ENCODE measurements around the gene PLCL1.

The PLCL1 gene

GRCh38 chr2:198157314-198157713 lies 352.9 kb downstream of the PLCL1 start:
- TF ChIP-seq CTCF (IDR thresholded peaks at IDR 0.05; ENCODE audit: borderline replicate concordance, control extremely low read depth, extremely low read depth, insufficient read depth, missing control alignments) = no peak
- DNase-seq (ENCODE audit: low spot score) = no peak
- in situ Hi-C loops (cut with MboI; ENCODE audit: low sequenced_read_pairs, unreplicated experiment) = no loop called here

- in situ Hi-C loops (cut with MboI; ENCODE audit: low sequenced_read_pairs, unreplicated experiment) = no loop called here
- TF ChIP-seq CTCF (IDR thresholded peaks at IDR 0.05; ENCODE audit: borderline replicate concordance, control extremely low read depth, extremely low read depth, insufficient read depth, missing control alignments) = no peak
- DNase-seq (ENCODE audit: low spot score) = no peak
Measured at GRCh38 chr2:198161151-198161550, 356.8 kb downstream of the PLCL1 start.

GRCh38 chr2:198162276-198162675 lies 357.9 kb downstream of the PLCL1 start:
- no peak for DNase-seq (ENCODE audit: low spot score)
- TF ChIP-seq CTCF (IDR thresholded peaks at IDR 0.05; ENCODE audit: borderline replicate concordance, control extremely low read depth, extremely low read depth, insufficient read depth, missing control alignments) = no peak
- in situ Hi-C loops (cut with MboI; ENCODE audit: low sequenced_read_pairs, unreplicated experiment) = no loop called here

DNA sequence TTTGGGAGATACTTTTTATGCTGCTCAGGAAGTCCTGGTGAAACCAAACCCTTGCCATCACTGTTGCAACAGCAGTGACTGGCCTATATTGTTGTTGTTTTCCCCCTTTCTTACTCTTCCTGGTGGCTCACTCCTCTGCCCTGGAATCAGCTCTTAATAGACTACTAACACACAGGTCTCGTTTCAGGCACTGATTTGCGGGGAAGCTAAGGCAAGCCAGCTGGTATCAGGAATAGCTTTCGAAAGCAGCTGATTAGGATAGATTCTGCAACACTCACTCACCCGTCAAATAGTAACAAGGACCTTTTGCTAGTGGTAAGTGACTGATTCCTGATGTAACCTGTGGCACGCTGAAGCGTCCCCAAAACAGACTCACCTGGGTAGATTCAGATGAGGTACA lies 360.4 kb downstream of the PLCL1 start:
- in situ Hi-C loops (cut with MboI; ENCODE audit: low sequenced_read_pairs, unreplicated experiment) = no loop called here
- TF ChIP-seq CTCF (IDR thresholded peaks at IDR 0.05; ENCODE audit: borderline replicate concordance, control extremely low read depth, extremely low read depth, insufficient read depth, missing control alignments) = no peak
- DNase-seq (ENCODE audit: low spot score) = no peak

DNA sequence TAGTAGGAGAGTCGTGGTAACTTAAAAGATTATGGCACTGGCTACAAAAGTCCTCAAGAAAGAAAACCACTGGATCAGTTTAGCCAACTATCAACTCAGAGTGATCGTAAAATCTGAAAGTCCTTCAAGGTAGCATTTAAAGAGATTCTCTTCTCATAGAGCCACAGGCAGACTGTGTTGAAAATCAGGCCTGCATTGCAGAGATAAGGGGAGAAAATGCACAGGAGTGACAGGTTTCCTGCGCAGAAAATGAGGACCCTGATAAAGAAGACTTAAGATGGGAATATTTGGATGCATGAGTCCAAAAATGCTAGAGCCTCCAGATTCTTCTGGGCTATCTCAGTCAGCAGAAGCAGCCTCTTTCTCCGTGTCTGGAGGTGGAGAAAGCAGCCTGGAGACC lies 360.9 kb downstream of the PLCL1 start:
- no peak for TF ChIP-seq CTCF (IDR thresholded peaks at IDR 0.05; ENCODE audit: borderline replicate concordance, control extremely low read depth, extremely low read depth, insufficient read depth, missing control alignments)
- in situ Hi-C loops (cut with MboI; ENCODE audit: low sequenced_read_pairs, unreplicated experiment) = no loop called here
- no peak for DNase-seq (ENCODE audit: low spot score)

DNA sequence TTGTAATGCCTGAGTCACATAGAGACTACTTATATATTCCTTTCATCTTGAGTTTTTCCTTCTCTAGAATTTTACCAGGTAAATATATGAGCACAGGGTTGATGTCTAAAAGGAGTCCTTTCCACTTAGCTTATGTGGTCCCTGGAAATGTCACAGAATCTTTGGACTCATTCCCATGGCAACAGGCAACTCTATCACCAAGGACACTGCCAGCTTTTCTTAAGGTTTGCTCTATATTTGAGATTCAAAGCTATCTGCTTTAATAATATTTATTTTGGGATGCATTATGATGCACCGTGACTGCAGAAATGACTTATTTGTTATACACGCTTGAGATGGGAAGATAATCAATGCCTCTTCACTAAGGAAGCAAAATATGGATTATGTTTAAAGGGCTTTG lies 363.0 kb downstream of the PLCL1 start:
- in situ Hi-C loops (cut with MboI; ENCODE audit: low sequenced_read_pairs, unreplicated experiment) = no loop called here
- TF ChIP-seq CTCF (IDR thresholded peaks at IDR 0.05; ENCODE audit: borderline replicate concordance, control extremely low read depth, extremely low read depth, insufficient read depth, missing control alignments) = no peak
- DNase-seq (ENCODE audit: low spot score) = no peak

DNA sequence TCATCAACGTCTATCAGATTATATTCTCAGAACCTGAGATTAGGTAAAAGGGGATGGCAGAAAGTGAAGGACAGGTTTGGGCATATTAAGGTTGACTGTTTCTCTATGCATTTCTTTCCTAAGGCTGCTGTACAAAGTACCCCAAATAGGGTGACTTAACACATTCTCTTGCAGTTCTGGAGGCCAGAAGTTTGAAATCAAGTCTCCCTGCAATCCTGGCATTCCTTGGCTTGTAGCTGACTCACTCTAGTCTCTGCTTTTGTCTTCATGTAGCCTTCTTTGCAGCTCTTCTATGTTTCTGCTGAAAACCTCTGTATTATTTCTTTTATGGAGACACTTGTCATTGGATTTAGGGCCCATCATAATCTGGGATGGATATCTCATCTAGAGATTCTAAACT lies 364.3 kb downstream of the PLCL1 start:
- DNase-seq (ENCODE audit: low spot score) = no peak
- no peak for TF ChIP-seq CTCF (IDR thresholded peaks at IDR 0.05; ENCODE audit: borderline replicate concordance, control extremely low read depth, extremely low read depth, insufficient read depth, missing control alignments)
- in situ Hi-C loops (cut with MboI; ENCODE audit: low sequenced_read_pairs, unreplicated experiment) = no loop called here

Measured in GM13976 (cell line).